ENCODE measurements around the gene PADI4. TPM values are rescaled to one million over a fixed set of nuclear protein-coding genes. Genes with fewer than 3 reads are reported as not detected.

Gene PADI4
- total RNA-seq = not detected

- WGBS = 86% methylated on average over 7 of the region's 8 CpGs
- Histone ChIP-seq H3K4me1 (replicated peaks) (no peaks in the 10 kb centered on the region), H3K9me3 (no peaks in the 10 kb centered on the region), H3K27me3 (replicated peaks; ENCODE audit: insufficient read depth) (no peaks in the 10 kb centered on the region), H3K36me3 (no peaks in the 10 kb centered on the region), H3K27ac (no peak within 1 kb of the TSS), H3K4me3 (no peak within 1 kb of the TSS)
- TF ChIP-seq POLR2AphosphoS5 (IDR thresholded peaks at IDR 0.05) (no peak), POLR2A (IDR thresholded peaks at IDR 0.05) (no peak), CTCF (IDR thresholded peaks at IDR 0.05) (no peak)
- intact Hi-C loops (cut with DNase I) = no loop called here
- no peak for DNase-seq (ENCODE audit: low spot score)
These were observed at the start of gene PADI4 for GRCh38 chr1:17307946-17308345. Gene PADI4, plus strand, starts transcription at chr1:17308197. Its CDS starts 26 bp downstream, at chr1:17308223.

GRCh38 chr1:17258758-17259130, 49.3 kb upstream of the PADI4 start:
- WGBS = 59% methylated on average over 6 of the region's 6 CpGs
- no peaks in the 10 kb centered on the region for H3K4me1 ChIP-seq (replicated peaks)
- H3K36me3 ChIP-seq = no peaks in the 10 kb centered on the region
- intact Hi-C loops (cut with DNase I) = no loop called here
- H3K4me3 ChIP-seq = no peak overlapping the region
- TF ChIP-seq POLR2AphosphoS5 (IDR thresholded peaks at IDR 0.05) = no peak
- TF ChIP-seq CTCF (IDR thresholded peaks at IDR 0.05) = no peak
- TF ChIP-seq POLR2A (IDR thresholded peaks at IDR 0.05) = no peak
- no peaks in the 10 kb centered on the region for H3K27me3 ChIP-seq (replicated peaks; ENCODE audit: insufficient read depth)
- H3K27ac ChIP-seq = no peak overlapping the region
- DNase-seq (ENCODE audit: low spot score) = no peak
- no peaks in the 10 kb centered on the region for H3K9me3 ChIP-seq

GRCh38 chr1:17259233-17259873, 48.6 kb upstream of the PADI4 start:
- H3K4me1 ChIP-seq (replicated peaks) = no peaks in the 10 kb centered on the region
- 84% methylated on average over 23 of the region's 24 CpGs for WGBS
- no peak overlapping the region for H3K4me3 ChIP-seq
- no peaks in the 10 kb centered on the region for H3K27me3 ChIP-seq (replicated peaks; ENCODE audit: insufficient read depth)
- no peaks in the 10 kb centered on the region for H3K36me3 ChIP-seq
- no peak for TF ChIP-seq CTCF (IDR thresholded peaks at IDR 0.05)
- no peak for TF ChIP-seq POLR2AphosphoS5 (IDR thresholded peaks at IDR 0.05)
- TF ChIP-seq POLR2A (IDR thresholded peaks at IDR 0.05) = no peak
- H3K9me3 ChIP-seq = no peaks in the 10 kb centered on the region
- intact Hi-C loops (cut with DNase I) = no loop called here
- no peak overlapping the region for H3K27ac ChIP-seq
- no peak for DNase-seq (ENCODE audit: low spot score)

GRCh38 chr1:17260264-17260663, 47.7 kb upstream of the PADI4 start:
- DNase-seq (ENCODE audit: low spot score) = no peak
- no peak overlapping the region for H3K27ac ChIP-seq
- no peak for TF ChIP-seq POLR2A (IDR thresholded peaks at IDR 0.05)
- no peak for TF ChIP-seq POLR2AphosphoS5 (IDR thresholded peaks at IDR 0.05)
- no peak for TF ChIP-seq CTCF (IDR thresholded peaks at IDR 0.05)
- H3K27me3 ChIP-seq (replicated peaks; ENCODE audit: insufficient read depth) = no peaks in the 10 kb centered on the region
- H3K4me3 ChIP-seq = no peak overlapping the region
- intact Hi-C loops (cut with DNase I) = no loop called here
- WGBS = 88% methylated on average over 7 of the region's 7 CpGs
- H3K4me1 ChIP-seq (replicated peaks) = no peaks in the 10 kb centered on the region
- H3K9me3 ChIP-seq = no peaks in the 10 kb centered on the region
- no peaks in the 10 kb centered on the region for H3K36me3 ChIP-seq

GRCh38 chr1:17260738-17261137, 47.3 kb upstream of the PADI4 start:
- TF ChIP-seq CTCF (IDR thresholded peaks at IDR 0.05) = no peak
- TF ChIP-seq POLR2A (IDR thresholded peaks at IDR 0.05) = no peak
- 93% methylated on average over 5 of the region's 5 CpGs for WGBS
- intact Hi-C loops (cut with DNase I) = no loop called here
- Histone ChIP-seq H3K27me3 (replicated peaks; ENCODE audit: insufficient read depth) (no peaks in the 10 kb centered on the region), H3K27ac (no peak overlapping the region), H3K4me3 (no peak overlapping the region), H3K9me3 (no peaks in the 10 kb centered on the region), H3K4me1 (replicated peaks) (no peaks in the 10 kb centered on the region), H3K36me3 (no peaks in the 10 kb centered on the region)
- no peak for DNase-seq (ENCODE audit: low spot score)

All from prostate gland (tissue), 2 donors.